Ecto neural progenitor cell (in vitro differentiated cells): ENCODE measurements around the gene NSG2.

Experiments used
- DNase-seq: peaks from one replicate; pipeline ENCODE4 v3.0.0-alpha.2; 2018; ENCODE audit warnings: low spot score

NSG2 gene

DNA sequence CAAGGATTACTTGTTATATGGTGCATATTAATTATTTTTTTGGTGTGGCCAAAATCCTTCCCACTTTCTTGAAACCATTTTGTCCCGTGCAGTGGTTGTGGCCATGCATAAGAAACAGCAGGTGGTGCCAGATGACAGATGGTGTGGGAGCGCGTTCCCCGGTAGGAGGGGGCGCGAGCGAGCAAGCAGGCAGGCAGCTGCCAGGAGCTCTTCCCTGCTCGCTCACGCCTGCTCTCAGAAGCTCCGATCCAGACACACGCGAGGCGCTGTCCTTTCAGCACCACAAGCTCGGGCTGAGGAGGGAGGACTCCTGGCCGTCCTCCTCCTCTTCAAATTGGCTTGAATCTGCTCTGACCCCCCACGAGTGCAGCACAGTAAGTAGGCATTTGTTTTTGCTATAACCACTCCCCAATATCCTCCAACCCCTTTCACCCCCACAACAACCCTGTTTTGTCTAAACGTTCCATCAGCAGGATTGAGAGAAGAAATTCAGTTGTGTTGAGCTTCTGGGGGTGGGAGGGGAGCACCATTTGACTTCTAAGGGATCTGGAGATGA lies at the start of gene NSG2:
TSS of gene NSG2 (plus strand) at position 237 of the 556 bp plus-strand sequence. CDS start 1,050 bp downstream, outside the sequence.
- DNase-seq = peak; percentile 92

DNA sequence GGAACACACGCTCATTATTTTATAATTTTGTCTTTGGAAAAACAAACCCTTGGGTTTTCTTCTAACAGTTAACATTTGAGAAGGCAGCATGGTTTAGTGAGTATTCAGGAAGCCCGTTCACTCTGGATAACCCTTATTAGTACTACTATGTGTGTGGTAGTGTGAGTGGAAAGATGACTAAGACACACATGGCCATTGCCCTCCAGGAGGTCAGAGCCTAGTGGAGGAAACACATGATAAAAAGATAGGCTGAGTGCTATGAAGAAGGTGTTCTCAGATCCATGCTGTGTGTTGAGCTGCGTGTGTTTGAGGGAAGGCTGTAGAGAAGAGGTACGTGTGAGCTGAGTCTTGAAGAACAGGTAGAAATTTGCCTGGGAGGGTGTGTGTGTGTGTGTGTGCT lies 48.2 kb upstream of the NSG2 start:
- no peak for DNase-seq

DNA sequence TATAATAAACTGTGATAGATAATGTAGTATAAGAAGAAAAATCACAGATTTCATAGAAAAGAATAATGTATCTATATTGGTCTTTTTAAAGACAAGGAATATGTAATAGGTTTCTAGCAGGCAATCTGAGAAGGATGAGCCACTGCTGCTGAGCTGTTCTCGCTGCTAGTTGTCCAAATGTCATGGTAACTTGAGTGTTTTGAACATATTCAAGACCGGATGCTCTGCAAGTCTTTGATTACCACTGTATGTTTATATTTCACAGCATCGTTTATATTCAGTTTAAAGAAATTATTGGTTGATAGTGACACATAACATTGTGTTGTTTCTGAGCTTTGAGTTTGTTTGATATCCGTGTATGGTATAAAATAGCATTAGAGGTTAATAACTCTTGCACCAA lies 47.0 kb upstream of the NSG2 start:
- no peak for DNase-seq

DNA sequence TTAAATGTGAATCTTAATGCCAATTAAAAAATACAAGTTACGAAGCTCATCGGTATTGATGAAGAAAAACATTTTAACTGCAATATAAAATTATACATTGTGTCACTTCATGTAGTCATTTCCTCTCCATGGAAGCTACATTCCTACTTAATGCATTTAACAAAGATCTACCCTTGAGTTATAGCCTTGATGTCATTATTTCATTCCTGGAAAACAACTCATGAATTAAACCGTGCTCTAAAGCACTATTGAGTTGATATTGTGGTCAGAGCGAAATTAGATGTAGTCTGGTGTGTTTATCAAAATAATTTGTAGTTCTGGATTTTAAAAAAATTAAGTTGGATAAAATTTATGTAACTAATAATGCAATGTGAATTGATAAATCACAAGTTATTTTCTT lies 45.4 kb upstream of the NSG2 start:
- no peak for DNase-seq

DNA sequence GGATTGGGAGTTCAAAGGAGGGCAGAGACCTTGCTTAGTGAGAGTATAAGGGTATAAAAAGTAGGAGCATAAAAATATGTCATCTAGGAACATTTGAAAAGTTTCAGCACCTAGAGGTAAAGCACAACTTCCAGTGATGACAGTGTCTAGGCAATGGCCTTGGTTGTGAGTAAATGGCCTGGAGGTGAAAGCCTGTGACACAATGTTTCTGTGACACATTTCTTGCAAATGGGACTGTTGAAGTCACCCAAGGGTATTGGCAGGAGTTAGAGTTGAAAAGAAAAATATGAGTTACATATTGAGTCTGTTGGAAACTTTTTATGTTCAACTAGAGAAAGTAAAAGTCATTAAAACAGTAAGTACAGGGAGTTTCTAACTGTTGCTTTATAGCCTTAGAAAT lies 41.7 kb upstream of the NSG2 start:
- no peak for DNase-seq

DNA sequence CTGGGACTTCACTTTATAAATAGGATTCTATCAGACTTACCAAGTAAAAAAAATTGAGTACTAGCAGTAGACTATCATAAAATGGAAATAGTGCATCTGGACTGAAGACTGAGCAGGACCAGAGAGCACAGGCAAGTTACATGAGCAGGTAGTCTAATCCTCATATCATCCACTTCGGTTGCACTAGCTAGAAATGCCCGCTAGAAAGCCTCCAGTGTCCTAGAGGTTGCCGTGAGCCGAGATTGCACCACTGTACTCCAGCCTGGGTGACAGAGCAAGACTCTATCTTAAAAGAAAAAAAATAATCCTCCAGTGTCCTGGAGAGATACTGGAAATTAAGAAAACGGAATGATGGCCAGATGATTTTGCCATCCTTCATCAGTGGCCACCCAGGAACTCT lies 36.6 kb upstream of the NSG2 start:
- no peak for DNase-seq

DNA sequence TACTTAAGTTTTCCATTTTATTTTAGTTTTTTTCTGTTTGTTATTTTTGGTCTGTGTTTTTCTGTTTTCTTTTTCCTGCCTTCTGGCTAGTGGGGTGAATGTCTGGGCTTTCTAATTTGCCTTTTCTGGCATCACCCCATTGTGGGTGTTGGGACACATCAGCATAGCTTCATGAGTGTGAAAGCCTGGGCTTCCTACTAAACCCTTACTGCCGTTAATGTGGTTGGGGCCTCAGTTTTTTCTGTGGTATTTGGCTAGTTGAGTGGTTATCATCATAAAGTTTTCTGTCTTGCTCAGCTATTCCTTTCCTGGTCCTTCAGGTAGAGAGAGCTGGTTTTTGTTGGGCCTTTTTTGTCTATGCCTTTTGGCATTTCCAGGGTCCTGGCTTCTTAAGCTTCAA lies 35.1 kb upstream of the NSG2 start:
- DNase-seq = no peak

DNA sequence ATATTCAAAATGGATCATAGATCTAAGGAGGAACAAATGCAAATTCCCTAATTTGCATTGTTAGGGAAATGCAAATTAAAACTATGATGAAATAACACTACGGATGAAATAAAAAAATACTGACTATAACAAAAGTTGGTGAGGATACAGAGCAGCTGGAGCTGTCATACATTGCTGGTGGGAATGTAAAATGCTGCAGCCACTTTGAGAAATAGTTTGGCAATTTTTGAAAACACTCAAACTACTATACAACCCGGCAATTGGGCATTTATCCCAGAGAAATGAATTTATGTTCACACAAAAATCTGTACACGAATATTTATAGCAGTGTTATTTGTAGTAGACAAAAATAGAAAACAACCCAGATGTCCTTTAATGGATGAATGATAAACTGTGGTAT lies 34.1 kb upstream of the NSG2 start:
- DNase-seq = no peak

DNA sequence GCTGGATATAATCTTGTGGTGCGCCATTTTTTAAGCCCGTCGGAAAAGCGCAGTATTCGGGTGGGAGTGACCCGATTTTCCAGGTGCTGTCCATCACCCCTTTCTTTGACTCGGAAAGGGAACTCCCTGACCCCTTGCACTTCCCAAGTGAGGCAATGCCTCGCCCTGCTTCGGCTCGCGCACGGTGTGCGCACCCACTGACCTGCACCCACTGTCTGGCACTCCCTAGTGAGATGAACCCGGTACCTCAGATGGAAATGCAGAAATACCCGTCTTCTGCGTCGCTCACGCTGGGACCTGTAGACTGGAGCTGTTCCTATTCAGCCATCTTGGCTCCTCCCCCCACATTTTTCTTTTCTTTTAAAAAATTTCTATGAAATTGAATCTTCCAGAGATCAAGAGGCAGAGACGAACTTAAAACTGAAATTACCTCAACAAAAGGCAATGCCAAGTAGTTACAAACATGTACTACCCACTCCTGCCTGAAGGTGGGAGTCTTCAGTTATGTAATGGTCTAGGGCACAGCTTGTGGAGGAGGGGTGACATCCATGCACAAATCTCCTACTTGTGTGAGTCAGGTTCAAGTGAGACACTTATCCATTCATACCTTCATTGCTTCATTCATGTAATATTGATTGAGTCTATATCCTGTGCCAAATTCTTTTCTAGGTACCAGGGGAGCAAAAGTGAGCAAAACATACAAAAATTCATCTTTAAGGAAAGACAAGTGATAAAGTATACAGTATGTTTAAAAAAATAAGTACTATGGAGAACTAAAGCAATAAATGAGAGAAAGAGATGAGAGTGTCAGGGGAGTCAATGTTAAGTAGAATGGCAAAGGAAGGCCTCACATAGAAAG lies 25.2 kb upstream of the NSG2 start:
- DNase-seq = peak; percentile 56

DNA sequence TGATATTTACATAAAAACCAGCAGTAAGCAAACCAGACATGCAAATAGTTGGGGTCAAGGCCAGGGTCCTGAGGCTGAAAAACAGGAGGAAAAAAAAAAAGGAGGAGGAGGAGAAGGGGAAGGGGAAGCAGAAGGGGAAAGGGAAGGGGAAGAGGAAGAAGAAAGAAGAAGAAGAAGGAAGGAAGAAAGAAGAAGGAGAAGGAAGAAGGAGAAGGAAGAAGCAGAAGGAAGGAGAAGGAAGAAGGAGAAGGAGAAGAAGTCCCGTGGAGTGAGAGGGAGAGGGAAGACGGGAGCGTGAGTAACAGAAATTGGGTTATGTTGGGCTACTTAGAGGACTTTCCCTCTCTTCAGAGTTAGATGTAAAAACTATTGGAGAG lies 24.6 kb upstream of the NSG2 start:
- no peak for DNase-seq

DNA sequence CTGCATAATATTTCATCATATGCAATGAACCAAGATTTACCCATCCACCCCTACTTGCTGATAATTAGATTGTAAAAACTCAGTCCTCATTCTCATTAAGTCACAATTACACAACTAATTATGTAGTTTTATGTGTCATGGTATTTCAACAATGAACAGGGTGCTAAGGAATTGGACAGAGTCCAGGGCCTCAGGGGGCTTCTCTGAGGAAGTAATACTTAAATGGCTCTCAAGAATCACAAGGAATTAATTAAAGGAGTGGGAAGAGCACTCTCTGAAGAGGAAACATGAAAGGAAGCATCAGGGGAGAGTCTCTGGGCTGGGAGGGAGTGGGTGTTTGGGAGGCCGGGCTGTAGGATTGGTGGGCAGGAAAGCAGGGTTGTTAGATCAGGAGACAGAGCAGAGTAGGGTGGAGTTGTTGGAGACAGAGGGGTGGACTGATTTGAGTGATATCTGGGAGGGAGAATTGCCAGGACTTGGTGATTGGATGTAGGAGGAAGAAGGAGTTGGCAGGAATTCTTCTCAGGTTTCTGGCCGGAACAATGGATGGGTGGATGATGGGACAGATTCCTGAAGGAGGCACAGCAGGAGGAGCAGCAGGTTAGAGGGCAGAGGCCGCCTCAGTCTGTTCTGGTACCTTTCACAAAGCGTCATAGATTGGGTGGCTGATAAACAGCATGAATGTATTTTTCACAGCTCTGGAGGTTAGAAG lies 23.0 kb upstream of the NSG2 start:
- no peak for DNase-seq

DNA sequence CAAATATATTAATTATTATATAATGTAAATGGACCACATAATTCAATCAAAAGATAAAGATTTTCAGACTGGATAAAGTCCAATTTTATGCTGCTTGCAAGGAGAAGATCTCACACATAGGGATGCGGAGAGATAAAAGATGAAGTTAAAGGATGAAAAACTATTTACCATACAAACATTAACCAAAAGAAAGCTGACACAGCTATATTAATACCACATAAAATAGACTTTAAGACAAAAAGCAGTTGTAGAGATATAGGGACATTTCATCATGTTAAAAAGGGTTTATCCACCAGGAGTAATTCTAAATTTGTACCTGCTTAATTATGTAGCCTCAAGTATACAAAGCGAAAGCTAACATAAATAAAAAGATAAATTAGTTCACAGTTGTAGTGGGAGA lies 15.2 kb upstream of the NSG2 start:
- DNase-seq = no peak

DNA sequence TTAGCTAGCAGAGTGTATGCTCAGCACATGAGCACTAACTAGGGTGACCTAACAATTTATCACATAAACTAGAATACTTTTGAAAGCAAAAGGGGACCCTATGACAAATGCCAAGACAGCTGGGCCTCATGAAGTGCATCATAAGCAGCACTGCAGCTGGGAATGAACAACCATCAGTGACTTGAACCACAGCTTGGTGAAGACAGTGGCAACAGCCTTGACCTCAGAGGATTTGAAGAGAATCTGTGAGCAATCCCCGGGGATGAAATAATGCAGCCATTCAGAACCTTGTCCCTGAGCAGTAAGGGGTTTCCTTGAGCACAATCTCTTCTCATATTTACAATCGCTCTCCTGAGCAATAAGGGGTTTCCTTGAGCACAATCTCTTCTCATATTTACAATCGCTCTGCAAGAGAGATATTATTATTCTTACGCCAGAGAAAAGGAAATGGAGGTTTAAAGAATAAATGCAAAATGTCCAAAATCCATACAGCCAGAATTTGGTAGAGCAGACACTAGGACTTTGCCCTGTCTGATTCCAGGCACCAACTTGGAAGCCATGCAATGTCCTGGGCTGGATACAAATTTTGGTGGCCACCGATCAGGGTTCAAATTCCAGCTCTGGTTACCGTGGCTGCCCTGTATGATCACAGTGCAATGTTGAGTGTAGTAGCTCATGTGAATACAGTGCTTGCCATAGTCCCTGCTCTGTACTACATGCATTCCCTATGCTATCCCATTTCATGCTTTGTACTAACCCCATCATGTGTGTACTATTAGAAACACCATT lies 846 bp upstream of the NSG2 start:
- no peak for DNase-seq

DNA sequence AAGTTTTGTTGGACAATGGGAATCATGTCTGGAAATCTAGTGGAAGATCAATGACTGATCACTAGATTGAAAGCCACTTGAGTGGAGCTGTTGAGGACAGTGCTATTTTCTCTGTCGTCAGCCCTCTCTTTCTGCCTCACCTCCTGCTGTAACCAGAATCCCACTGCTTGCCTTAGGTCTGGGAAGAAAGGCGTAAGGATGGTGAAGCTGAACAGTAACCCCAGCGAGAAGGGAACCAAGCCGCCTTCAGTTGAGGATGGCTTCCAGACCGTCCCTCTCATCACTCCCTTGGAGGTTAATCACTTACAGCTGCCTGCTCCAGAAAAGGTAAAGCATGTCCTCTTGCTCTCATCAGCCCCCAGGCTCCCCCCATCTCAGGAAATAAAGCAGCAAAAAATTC lies 1.1 kb downstream of the NSG2 start:
- DNase-seq = no peak

DNA sequence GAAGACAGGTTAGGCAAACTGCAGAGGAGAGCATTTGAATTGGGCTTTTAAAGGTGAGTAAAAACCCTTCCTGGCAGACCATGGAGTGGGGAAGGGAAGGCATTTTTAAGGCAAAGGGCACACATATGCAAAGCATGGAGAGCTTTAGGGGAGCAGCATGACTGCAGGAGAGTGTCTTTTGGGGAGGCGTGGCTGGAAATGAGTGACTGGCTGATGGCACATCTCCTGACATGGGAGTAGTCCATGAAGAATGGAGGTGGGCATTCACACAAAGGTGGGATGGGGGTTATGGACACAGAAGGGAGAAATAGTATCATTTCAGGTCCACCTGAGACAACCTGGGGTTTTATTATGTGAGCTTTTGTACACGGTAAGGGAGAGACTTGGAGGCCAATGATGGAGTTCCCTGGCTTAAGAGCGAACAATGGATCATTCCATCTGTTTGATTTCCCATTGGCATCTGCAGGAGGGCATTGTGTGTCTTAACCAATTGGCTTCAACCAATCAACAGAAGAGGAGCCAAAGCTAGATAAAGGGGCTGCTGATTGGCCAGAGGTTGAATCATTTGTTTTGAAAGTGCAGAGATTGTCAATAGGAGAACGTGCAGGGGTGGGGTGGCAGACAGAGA lies 2.1 kb downstream of the NSG2 start:
- DNase-seq = no peak

DNA sequence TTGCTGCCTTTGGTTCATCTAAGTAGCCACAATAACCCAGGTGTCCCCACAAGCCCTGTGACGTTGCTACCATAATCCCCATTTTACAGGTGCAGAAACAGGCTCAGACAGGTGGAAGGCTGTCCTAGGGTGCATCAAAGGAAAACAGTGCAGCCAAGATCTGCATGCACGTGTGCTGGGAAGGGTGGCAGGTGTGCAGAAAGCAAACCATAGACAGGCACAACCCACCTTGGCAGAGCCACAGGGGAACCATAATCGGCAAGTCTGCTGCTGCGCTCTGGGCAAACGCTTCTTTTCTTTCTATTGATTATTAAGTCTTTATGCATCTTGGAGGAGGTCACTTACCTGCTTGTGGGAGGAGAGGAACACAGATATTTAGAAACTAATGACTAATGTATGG lies 7.1 kb downstream of the NSG2 start:
- no peak for DNase-seq

DNA sequence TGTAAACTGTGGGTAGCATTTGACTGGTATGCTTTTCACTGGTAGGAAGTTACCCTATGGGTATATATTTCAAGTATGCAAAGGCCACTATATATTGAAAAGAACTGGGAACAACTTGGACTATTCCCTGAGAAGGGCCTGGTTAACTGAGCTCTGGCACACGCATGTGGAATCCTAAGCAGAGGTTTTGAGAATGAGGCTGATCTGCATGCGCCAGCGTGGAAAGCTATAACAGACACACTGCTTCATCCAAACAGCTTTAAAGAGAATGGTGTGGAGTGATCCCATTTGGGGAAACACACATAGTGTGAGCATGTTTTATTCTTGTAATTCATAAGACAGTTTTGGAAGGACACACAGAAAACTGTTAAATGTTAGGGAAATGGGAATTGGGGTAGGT lies 8.4 kb downstream of the NSG2 start:
- no peak for DNase-seq

DNA sequence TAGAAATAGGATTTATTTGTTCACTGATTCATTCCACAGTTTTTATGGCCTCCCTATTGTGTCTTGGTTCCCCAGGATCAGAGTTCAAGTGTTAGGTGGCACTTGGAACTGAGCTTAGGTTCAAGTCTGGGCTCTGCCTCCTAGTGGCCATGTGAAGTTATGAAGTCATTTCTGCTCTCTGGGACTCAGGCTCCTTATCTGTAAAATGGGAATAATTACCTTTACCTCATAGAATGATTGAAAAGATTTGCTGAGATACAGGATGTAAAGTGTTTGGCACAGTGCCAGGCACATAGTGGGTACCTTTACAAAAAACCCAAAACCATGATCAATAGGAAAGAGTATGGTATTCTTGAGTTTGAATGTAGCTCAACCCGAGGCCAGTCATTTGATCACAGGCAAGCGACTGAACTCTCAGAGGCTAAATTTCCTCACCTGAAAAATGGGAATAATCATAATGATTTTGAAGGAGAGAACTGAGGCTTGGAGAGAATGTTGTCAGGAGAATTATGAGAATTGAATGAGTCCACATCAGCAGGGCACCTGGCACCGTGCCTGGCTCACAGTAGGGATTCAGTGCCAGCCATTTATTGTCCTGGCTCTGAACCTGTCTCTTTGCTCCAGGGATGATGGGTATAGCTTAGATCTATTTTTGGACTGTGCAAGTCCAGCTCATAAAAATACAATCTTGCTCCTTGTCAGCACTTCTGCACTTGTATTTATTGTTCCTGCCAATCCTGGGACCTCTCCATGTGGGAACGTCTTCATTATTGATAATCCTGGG lies 10.8 kb downstream of the NSG2 start:
- no peak for DNase-seq

DNA sequence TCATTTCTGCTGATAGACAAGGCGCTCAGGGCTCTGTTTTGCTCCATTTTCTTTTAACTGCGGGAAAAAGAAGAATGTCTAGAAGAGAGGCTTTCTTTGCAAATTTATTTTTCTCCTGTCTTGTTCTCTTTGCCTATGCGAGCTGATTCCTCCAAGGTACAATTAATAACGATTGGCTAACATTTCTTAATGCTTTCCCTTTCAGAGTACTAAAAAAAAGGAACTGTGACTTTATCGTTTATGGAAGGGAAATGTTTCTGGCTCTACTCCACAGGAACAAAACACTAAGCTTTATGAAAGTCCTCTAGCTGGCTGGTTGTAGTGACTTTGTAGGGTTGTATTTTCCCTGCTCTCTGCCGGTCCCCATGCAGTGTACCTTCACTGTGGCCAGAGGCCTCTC lies 11.7 kb downstream of the NSG2 start:
- DNase-seq = no peak

DNA sequence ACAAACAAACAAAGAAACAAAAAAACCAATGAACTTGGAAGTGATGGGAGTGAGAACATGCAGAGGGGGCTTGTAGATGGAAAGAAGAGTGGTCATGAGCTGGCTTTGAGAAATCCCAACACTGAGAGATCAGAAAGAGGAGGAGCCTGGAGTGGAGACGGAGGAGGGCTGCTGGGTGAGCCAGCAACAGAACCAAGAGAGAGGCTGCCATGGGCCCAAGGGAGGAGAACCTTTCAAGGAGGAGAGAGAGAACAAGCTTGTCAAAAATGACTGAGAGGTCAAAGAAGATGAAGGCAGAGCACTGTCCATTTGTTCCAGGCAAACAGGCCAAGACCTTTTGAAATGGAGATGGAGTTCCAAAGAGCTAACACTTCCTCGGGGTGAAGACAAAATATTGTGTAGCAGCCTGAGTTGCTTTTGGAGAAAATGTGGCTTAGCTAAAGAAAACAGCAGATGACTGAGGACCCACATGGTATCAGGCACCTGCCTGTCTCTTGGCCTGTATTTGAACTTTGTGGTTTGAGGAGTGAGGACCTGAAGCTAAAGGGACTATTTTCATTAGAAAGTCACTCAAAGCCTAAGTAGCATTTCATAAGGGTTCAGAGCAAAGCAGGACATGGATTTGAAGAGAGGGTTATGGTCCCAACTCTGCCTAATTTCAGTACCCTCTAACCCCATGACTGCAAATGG lies 13.1 kb downstream of the NSG2 start:
- no peak for DNase-seq

DNA sequence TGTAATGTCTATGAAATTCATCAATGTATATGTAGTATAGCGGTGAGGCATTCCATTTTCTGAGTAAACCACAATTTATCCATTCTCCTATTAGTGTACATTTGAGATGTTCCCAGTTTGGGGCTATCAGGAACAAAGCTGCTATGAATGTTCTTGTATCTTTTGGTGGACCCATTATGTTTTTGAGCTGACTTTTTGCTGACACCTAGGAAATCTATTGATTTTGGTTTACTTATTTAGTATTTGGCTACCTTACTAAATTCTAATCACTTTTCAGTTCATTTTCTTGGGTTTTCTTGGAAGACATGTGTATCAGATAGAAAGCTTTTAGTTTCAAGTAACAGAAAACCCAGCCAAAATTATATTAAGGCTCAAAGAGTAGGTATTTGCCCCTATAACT lies 13.7 kb downstream of the NSG2 start:
- DNase-seq = no peak
